ENCODE data around the gene CEBPB. TPM values are rescaled to one million over a fixed set of nuclear protein-coding genes. Genes with fewer than 3 reads are reported as not detected.

Gene CEBPB
- total RNA-seq, 1 experiment from 2014 or later = 22.6 TPM

DNA sequence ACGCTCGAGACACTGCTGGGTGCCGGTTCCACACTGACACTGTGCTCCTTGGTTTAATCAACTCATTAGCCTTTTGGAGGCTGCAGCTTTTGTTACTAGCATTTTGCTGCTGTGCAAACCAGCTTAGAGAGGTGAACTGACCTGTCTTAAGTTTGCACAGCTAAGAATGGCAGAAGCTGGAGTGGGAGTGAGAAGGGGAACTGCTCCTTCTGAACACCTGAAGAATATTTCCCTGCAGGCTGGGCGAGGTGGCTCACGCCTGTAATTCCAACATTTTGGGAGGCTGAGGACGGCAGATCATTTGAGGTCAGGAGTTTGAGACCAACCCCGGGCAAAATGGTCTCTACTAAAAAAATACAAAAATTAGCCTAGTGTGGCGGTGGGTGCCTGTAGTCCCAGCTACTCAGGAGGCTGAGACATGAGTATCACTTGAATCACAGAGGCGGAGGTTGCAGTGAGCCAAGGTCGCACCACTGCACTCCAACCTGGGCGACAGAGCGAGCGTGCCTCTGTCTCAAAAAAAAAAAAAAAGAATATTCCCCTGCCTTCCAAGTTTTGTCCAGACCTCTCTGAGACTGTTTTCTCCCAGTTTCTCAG lies 5.0 kb downstream of the CEBPB start:
- Histone ChIP-seq H3K18ac (ENCODE audit: insufficient read length, low read depth, low read length) (no peak overlapping the region), H3K14ac (ENCODE audit: insufficient read depth, low read length) (no peak overlapping the region), H3K79me1 (ENCODE audit: insufficient read depth, low read depth, low read length, poor library complexity, severe bottlenecking) (no peaks in the 10 kb centered on the region), H2BK12ac (ENCODE audit: insufficient read length, low read depth, low read length) (no peak overlapping the region), H2AFZ (ENCODE audit: low read length) (no peak overlapping the region), H3K4ac (ENCODE audit: low read depth, low read length) (no peak overlapping the region), H2BK120ac (ENCODE audit: low read depth, low read length, poor library complexity, severe bottlenecking) (no peak overlapping the region), H3K23me2 (ENCODE audit: insufficient read length, low read depth, low read length, poor library complexity, severe bottlenecking) (peaks cover 5% of the 10 kb centered on the region), H3K79me2 (ENCODE audit: insufficient read depth, low read length) (peaks cover 1% of the 10 kb centered on the region; the same call in 1 of the 2 replicates), H4K20me1 (ENCODE audit: control insufficient read depth, insufficient read depth, insufficient read length) (peaks cover 3% of the 10 kb centered on the region), H3K27me3 (ENCODE audit: insufficient read depth, low read length) (no peaks in the 10 kb centered on the region), H4K91ac (ENCODE audit: insufficient read length, low read depth, low read length) (no peak overlapping the region), H3K9me3 (ENCODE audit: control insufficient read depth, low read depth, low read length) (no peaks in the 10 kb centered on the region), H3K23ac (ENCODE audit: insufficient read length, low read depth, low read length) (no peak overlapping the region), H4K8ac (replicated peaks; ENCODE audit: insufficient read length, low read depth, low read length) (no peak overlapping the region), H2BK20ac (ENCODE audit: low read depth, low read length, poor library complexity, severe bottlenecking) (no peak overlapping the region), H2BK5ac (ENCODE audit: insufficient read length, low read length) (no peak overlapping the region), H2BK15ac (ENCODE audit: low read depth, low read length) (no peak overlapping the region), H3K4me1 (ENCODE audit: insufficient read depth, low read length) (peaks cover 3% of the 10 kb centered on the region; the same call in 1 of the 2 replicates), H3K56ac (ENCODE audit: insufficient read length, low read depth, low read length) (no peak overlapping the region), H2AK5ac (ENCODE audit: insufficient read length, low read length) (no peak overlapping the region), H3K27ac (ENCODE audit: insufficient read length, low read depth, low read length) (no peak overlapping the region), H3K4me2 (ENCODE audit: insufficient read depth, insufficient read length, low read length) (no peak overlapping the region), H3T11ph (ENCODE audit: low read length) (no peak overlapping the region), H4K5ac (ENCODE audit: insufficient read length, low read depth, low read length) (no peak overlapping the region), H3K9ac (ENCODE audit: extremely low read depth, insufficient read length, low read length) (no peak overlapping the region)
- Mint-ChIP-seq H3K4me1 (peaks cover 41 to 53% of the 10 kb centered on the region in 2 experiments), H3K27me3 (ENCODE audit: low read depth) (no peaks in the 10 kb centered on the region; the same call in 1 of the 2 replicates), H3K9me3 (peaks cover 8 to 12% of the 10 kb centered on the region in 2 experiments), H3K36me3 (ENCODE audit: insufficient read depth in 1 of 3, low read depth in 3 of 3) (peaks cover 5 to 10% (median 10%) of the 10 kb centered on the region in 3 experiments), H3K27ac (peak overlapping the region; percentile 21 to 73 (median 45); a peak in 3 of 7 replicates), H3K4me3 (peak overlapping the region in 1 of 2 experiments; percentile 43; a peak in 1 of 5 replicates)
- TF ChIP-seq, protein P1, sequence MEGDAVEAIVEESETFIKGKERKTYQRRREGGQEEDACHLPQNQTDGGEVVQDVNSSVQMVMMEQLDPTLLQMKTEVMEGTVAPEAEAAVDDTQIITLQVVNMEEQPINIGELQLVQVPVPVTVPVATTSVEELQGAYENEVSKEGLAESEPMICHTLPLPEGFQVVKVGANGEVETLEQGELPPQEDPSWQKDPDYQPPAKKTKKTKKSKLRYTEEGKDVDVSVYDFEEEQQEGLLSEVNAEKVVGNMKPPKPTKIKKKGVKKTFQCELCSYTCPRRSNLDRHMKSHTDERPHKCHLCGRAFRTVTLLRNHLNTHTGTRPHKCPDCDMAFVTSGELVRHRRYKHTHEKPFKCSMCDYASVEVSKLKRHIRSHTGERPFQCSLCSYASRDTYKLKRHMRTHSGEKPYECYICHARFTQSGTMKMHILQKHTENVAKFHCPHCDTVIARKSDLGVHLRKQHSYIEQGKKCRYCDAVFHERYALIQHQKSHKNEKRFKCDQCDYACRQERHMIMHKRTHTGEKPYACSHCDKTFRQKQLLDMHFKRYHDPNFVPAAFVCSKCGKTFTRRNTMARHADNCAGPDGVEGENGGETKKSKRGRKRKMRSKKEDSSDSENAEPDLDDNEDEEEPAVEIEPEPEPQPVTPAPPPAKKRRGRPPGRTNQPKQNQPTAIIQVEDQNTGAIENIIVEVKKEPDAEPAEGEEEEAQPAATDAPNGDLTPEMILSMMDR (conservative IDR thresholded peaks at IDR 0.05) = no peak
- DNase-seq = no peak
- no CpG with 5 or more reads among the region's 13 CpGs for WGBS (ENCODE audit: extremely low coverage, insufficient read length, low lambda C conversion rate)
